Measurements from ENCODE around the gene IGSF23.
"Not testable (repeated sequence)": the region's sequence is repeated elsewhere in the genome, so short reads cannot be mapped to it uniquely, and the experiment has no call there.

DNA sequence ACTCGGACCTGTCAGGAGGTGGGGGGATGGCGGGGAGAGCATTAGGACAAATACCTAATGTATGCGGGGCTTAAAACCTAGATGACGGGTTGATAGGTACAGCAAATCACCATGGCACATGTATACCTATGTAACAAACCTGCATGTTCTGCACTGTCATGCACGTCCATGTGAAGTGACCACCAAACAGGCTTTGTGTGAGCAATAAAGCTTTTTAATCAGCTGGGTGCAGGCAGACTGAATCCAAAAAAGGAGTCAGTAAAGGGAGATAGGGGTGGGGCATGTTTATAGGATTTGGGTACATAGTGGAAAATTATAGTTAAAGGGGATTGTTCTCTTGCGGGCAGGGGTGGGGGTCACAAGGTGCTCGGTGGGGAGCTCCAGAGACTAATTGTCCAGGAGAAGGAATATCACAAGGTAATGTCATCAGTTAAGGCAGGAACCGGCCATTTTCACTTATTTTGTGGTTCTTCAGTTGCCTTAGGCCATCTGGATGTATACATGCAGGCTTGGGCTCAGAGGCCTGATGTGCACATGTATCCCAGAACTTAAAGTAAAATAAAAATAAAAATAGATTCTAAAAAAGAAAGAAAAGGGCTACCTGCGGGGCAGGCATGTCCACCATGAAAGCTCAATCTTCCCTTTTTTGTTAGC lies 21.9 kb upstream of the IGSF23 start:
- TF ChIP-seq, protein P1, sequence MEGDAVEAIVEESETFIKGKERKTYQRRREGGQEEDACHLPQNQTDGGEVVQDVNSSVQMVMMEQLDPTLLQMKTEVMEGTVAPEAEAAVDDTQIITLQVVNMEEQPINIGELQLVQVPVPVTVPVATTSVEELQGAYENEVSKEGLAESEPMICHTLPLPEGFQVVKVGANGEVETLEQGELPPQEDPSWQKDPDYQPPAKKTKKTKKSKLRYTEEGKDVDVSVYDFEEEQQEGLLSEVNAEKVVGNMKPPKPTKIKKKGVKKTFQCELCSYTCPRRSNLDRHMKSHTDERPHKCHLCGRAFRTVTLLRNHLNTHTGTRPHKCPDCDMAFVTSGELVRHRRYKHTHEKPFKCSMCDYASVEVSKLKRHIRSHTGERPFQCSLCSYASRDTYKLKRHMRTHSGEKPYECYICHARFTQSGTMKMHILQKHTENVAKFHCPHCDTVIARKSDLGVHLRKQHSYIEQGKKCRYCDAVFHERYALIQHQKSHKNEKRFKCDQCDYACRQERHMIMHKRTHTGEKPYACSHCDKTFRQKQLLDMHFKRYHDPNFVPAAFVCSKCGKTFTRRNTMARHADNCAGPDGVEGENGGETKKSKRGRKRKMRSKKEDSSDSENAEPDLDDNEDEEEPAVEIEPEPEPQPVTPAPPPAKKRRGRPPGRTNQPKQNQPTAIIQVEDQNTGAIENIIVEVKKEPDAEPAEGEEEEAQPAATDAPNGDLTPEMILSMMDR (IDR thresholded peaks at IDR 0.05), result not testable (repeated sequence)
- not testable (repeated sequence) for TF ChIP-seq EP300, POLR2A (IDR thresholded peaks at IDR 0.05)

All from sigmoid colon (tissue), 4 donors.